GM12891 (cell line): ENCODE results near the gene PIGU.

Source experiments
- POLR2A ChIP-seq: IDR thresholded peaks from 2 replicates; pipeline ENCODE4 v1.6.1; 2011; ENCODE audit warnings: low read depth, low read length, control low read depth
- POLR2AphosphoS5 ChIP-seq: IDR thresholded peaks from 2 replicates; pipeline ENCODE4 v1.6.1; 2011; ENCODE audit warnings: low read depth, low read length, control low read depth
- TAF1 ChIP-seq: IDR thresholded peaks from 2 replicates; pipeline ENCODE4 v1.6.1; 2011; ENCODE audit warnings: low read depth, low read length, control low read depth

- TF ChIP-seq POLR2AphosphoS5 (no peak), TAF1 (no peak), POLR2A (no peak)
These were observed 49.9 kb downstream of the PIGU start for GRCh38 chr20:34626992-34627391.
